Gastroesophageal sphincter (tissue), 3 donors: ENCODE measurements around the gene CD27.

Source experiments
- CTCF ChIP-seq, 4 experiments: fragments of 200-600 bp in 2 of 4; fragments of 450-650 bp in 2 of 4; sonication (generic) in 1 of 4; IDR thresholded peaks; one replicate each; pipeline ENCODE4 v1.5.1; 2017 to 2019; ENCODE audit warnings: antibody characterized with exemption in 4 of 4, mild to moderate bottlenecking in 2 of 4, moderate library complexity in 2 of 4
- EP300 ChIP-seq: sonication (generic); formaldehyde crosslinking; IDR thresholded peaks from one replicate; pipeline ENCODE4 v1.6.1; 2017; ENCODE audit warnings: antibody characterized with exemption, mild to moderate bottlenecking
- POLR2A ChIP-seq, 2 donors: fragments of 450-650 bp; IDR thresholded peaks; one replicate each; pipeline ENCODE4 v1.6.1; 2017; ENCODE audit warnings: antibody characterized with exemption in 2 of 2, mild to moderate bottlenecking in 2 of 2, moderate library complexity in 1 of 2
- POLR2AphosphoS5 ChIP-seq: sonication (generic); formaldehyde crosslinking; IDR thresholded peaks from one replicate; pipeline ENCODE4 v1.6.1; 2017; ENCODE audit warnings: antibody characterized with exemption

GRCh38 chr12:6465467-6466183 lies 20.9 kb downstream of the CD27 start:
- TF ChIP-seq CTCF (IDR thresholded peaks at IDR 0.05) (peak in 3 of 4 experiments; percentile 89 to 97 (median 95)), POLR2A (IDR thresholded peaks at IDR 0.05) (no peak), POLR2AphosphoS5 (no peak), EP300 (no peak)
